ENCODE results near the gene LRG1. TPM values are rescaled to one million over a fixed set of nuclear protein-coding genes. Genes with fewer than 3 reads are reported as not detected.

The LRG1 gene
- total and polyA plus RNA-seq, 2 donors from 2014 or later = 2.2 to 26.4 TPM

DNA sequence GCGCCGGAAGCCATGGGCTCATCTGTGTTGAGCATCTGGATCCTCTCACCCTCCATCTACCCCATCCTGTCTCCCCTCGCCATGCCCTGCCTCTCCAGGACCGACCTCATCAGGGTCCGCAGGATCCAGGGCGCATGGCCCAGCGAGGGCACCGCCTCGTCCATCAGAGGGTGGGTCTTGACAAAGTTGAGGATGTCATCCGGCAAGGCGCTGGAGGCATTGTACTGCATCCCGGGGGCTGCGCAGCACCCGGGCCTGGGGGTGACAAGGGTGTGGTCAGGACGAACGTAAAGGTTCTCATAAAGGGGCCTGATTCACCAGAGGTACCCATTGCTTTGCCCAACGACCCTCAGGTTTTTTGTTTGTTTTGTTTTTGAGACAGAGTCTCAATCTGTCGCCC, 10.2 kb upstream of the LRG1 start:
- intact Hi-C loops (cut with DNase I) = no loop called here
- no peak for DNase-seq
- no peak overlapping the region for H3K27ac ChIP-seq (ENCODE audit: low read depth in 2 of 2, low read length in 2 of 2)
- H3K9ac ChIP-seq (ENCODE audit: low read length in 3 of 3) = no peak overlapping the region
- H3K9me3 ChIP-seq (ENCODE audit: control insufficient read depth in 2 of 3, insufficient read depth in 1 of 3, low read length in 3 of 3) = no peaks in the 10 kb centered on the region
- FAIRE-seq = no peak
- no peaks in the 10 kb centered on the region for H3K36me3 ChIP-seq (ENCODE audit: control insufficient read depth in 2 of 3, insufficient read depth in 3 of 3, low read length in 3 of 3)
- no peak overlapping the region for H3K4me3 ChIP-seq (ENCODE audit: low read length in 3 of 3)
- TF ChIP-seq CTCF (IDR thresholded peaks at IDR 0.05; ENCODE audit: borderline replicate concordance, extremely low read depth, insufficient read depth) = no peak
- no peaks in the 10 kb centered on the region for H3K27me3 ChIP-seq (ENCODE audit: control insufficient read depth, insufficient read depth, low read length)
- H3K4me1 ChIP-seq (ENCODE audit: control insufficient read depth in 2 of 3, insufficient read depth in 2 of 3, low read depth in 1 of 3, low read length in 3 of 3) = no peaks in the 10 kb centered on the region

- Histone ChIP-seq H3K36me3 (ENCODE audit: control insufficient read depth in 2 of 3, insufficient read depth in 3 of 3, low read length in 3 of 3) (no peaks in the 10 kb centered on the region), H3K4me3 (ENCODE audit: low read length in 3 of 3) (no peak overlapping the region), H3K27ac (ENCODE audit: low read depth in 2 of 2, low read length in 2 of 2) (no peak overlapping the region), H3K9ac (ENCODE audit: low read length in 3 of 3) (no peak overlapping the region), H3K4me1 (ENCODE audit: control insufficient read depth in 2 of 3, insufficient read depth in 2 of 3, low read depth in 1 of 3, low read length in 3 of 3) (no peaks in the 10 kb centered on the region), H3K27me3 (ENCODE audit: control insufficient read depth, insufficient read depth, low read length) (no peaks in the 10 kb centered on the region), H3K9me3 (ENCODE audit: control insufficient read depth in 2 of 3, insufficient read depth in 1 of 3, low read length in 3 of 3) (no peaks in the 10 kb centered on the region)
- FAIRE-seq (no peak), DNase-seq (no peak)
- intact Hi-C loops (cut with DNase I) = no loop called here
- TF ChIP-seq CTCF (IDR thresholded peaks at IDR 0.05; ENCODE audit: borderline replicate concordance, extremely low read depth, insufficient read depth) = no peak
Observed at GRCh38 chr19:4548238-4548584, 8.4 kb upstream of the LRG1 start.

DNA sequence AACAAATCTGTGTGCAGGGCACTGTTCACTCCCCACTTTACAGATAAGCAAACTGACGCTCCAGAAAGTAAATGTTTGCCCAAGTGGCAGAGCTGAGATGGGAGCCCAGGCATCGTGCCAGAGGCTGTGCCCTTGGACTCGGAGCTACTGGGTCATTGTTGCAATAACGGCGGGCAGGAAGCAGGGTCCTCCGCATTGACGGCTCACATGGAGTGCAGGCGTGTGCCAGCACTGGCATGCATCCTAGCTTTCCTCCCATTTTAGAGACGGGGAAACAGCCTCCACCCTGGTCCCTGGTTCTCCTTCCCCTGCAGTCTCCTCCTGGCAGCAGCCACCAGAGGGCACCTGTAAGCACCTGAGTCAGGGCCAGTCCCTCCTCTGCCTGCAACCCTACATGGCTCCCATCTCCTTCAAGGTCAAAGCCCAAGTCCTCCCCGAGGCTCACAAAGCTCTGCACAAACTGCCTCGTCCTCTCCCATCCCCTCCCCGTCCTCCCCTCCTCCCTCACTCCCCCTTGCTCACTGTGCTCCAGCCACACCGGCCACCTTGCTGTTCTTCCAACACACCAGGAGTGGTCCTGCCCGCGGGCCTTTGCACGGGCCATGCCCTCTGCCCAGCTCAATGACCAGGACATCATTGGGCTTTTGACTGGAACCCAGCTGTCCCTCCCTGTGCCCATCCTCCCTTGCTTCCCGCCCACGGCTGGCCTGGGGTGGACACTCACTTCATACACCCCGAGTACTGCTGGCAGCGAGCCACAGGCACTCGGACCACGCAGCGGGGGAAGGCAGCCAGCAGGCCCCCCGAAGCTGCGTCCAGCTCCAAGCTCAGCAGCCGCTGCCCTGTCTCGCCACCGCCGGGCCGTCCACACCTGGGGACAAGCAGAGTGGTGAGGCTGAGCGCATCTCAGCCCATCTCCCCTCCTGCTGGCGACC, 7.7 kb upstream of the LRG1 start:
- H3K27ac ChIP-seq (ENCODE audit: low read depth in 2 of 2, low read length in 2 of 2) = no peak overlapping the region
- H3K4me3 ChIP-seq (ENCODE audit: low read length in 3 of 3) = no peak overlapping the region
- intact Hi-C loops (cut with DNase I) = no loop called here
- H3K27me3 ChIP-seq (ENCODE audit: control insufficient read depth, insufficient read depth, low read length) = no peaks in the 10 kb centered on the region
- FAIRE-seq (no peak), DNase-seq (no peak)
- H3K36me3 ChIP-seq (ENCODE audit: control insufficient read depth in 2 of 3, insufficient read depth in 3 of 3, low read length in 3 of 3) = no peaks in the 10 kb centered on the region
- no peak overlapping the region for H3K9ac ChIP-seq (ENCODE audit: low read length in 3 of 3)
- no peaks in the 10 kb centered on the region for H3K9me3 ChIP-seq (ENCODE audit: control insufficient read depth in 2 of 3, insufficient read depth in 1 of 3, low read length in 3 of 3)
- no peaks in the 10 kb centered on the region for H3K4me1 ChIP-seq (ENCODE audit: control insufficient read depth in 2 of 3, insufficient read depth in 2 of 3, low read depth in 1 of 3, low read length in 3 of 3)
- TF ChIP-seq CTCF (IDR thresholded peaks at IDR 0.05; ENCODE audit: borderline replicate concordance, extremely low read depth, insufficient read depth) = no peak

Measured in kidney (tissue), 14 donors.